ENCODE measurements around the gene OR6K2.
A peak's percentile ranks its signal among the peaks of the same experiment; 100 is the strongest.

Gene OR6K2

DNA sequence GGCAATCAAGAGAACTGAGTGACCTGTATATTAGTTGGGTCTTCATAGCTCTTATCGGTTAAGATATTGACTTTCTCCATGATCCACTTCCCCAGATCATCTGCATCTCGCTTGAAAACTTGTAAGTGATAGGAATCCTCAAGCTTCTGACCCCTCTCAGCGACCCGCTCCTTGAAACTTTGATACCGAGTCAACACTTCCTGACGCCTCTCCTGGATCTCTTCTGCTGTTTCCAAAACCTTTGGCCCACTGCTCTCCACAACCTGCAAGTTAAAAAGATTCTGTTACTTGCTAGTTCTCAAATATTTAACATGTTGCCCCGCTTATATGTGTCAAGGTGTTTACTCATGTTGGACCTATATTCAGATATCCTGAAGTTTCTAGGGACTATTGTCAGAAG is 15.4 kb downstream of the OR6K2 start:
- DNase-seq, result no peak

DNA sequence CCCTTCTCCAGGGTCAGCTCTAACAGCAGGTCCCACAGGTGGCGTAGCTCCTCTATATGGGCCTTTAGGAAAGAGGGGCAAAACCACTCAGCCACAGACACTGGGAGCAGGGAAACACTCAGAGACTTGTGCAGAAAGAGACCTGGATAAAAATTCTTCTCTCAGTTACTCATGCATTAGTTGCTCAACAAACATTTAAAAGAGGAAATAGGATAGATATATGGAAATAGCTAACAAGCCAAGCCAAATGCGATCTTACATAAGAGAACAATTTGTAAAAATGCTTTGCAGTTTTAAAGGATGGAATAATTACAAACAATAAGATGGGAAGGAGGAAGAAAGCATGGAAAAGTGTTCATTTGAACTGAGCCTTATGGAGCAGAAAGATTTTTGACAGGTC is 18.8 kb downstream of the OR6K2 start:
- DNase-seq, result peak; percentile 50 to 57

DNA sequence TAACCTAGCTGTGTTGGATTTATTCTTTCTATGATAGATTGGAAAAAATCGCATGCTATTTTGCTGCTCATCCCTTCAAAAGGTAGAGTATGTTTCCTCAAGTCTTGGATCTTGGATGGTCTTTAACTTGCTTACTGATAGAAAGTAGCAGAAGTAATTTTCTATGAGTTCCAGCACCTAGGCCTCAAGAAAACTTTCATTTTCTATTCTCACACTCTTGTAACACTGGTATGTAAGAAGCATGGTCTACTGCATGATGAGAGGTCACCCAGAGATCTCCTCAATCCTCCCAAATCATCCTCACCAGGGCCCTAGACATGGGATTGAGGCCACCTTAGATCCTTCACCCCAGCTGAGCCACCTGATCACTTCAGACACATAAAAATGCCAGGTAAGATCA is 21.2 kb downstream of the OR6K2 start:
- no peak for DNase-seq

DNA sequence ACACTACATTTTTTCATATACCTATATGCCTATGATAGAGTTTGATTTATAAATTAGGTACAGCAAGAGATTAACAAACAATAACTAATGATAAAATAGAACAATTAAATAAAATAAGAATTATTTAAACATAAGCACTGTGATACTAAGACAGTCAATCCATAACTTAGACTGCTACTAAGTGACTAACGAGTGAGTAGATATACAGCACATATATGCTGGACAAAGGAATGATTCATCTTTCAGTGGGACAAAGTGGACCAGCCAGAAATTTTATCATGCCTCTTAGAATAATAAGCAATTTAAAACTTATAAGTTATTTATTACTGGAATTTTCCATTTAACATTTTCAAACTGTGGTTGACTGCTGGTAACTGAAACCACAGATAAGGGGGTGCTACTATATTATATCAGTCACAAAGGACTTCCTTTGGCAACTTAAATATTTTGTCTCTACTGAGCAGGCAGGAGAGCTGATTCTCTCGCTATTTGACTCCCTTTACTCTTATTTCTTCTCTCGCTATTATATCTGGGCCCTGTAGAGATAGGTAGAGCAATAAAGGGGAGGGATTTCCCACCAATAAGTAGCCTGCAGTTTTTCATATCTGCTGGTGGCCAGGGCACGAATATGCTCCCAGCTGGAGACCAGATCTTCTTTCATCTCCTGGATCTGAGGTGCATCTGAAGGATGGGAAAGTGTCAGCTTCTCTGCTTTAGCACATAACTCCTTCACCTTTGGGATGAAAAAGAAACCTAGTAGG is 24.7 kb downstream of the OR6K2 start:
- no peak for DNase-seq

DNA sequence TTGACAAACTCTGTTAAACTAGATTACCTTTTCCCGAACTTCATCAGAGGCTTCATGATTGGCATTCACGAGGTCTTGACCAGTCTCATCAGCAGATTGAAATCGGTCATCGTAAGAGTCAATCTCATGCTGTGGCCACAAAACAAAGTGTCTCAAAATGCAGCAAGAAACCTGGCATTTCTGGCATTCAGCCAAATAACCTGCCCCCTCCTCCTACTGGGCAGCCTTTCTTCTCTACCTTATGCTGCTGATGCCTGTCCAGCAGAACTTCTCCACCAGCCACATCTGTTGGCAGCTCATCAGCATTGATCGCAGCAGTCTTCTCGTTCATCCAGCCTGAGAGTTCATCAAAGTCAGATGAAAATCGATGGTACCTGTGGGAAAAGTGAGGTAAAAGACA is 26.1 kb downstream of the OR6K2 start:
- DNase-seq, result no peak

DNA sequence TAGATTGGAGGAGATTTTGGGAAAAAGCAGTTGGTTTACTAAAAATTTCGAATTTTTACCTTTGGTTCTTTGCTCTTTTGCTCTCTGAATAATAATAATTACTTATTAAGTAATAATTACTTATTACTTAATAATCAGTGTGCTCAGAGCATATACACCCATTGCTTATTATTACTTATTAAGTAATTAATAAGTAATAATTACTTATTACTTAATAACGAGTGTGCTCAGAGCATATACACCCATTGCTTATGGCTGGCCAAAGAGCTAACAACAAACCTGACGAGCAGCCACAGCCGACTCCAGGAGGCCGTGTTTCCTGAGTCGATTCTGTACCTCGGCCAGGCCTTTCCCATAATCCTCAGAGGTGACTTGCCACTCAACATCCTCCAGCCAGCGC is 34.4 kb downstream of the OR6K2 start:
- DNase-seq, result no peak

DNA sequence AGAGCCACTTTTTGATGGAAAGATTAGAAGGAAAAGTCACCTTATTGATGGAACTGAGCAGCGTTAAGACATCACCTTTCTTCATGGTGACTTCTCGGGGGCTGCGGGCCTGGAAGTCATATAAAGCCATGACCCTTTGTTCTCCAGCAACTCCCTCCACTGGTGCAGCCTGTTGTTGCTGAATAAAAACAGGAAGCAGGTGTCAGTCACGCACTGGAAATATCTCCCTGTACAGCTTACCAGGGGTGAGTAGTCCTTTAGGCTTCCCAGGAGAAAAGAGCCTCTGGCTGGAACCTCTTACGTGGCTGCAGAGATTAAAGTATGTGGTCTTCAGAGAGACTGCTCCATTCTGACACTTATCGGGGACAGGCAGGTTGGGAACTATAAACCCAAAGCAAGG is 45.9 kb downstream of the OR6K2 start:
- peak in 1 of 2 donors; percentile 15 for DNase-seq

DNA sequence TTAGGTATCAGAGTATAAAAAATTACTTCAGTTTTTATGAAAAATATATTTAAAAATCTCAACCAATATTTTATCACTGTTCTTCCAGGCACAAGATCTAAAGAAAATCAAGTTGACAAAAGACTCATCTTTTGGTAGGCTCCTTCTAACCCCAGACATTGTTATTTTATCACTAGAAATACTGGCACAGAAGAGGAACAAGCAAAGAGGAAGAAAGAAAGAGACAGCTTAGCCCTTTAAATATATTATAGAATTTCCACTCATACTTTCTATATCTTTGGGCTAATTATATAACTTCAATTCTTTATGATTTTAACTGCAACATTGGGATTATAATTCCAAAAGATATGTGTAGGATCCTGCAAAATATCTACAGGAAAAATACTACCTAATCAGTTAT is 46.4 kb downstream of the OR6K2 start:
- DNase-seq, result peak in 1 of 2 donors; percentile 15

DNA sequence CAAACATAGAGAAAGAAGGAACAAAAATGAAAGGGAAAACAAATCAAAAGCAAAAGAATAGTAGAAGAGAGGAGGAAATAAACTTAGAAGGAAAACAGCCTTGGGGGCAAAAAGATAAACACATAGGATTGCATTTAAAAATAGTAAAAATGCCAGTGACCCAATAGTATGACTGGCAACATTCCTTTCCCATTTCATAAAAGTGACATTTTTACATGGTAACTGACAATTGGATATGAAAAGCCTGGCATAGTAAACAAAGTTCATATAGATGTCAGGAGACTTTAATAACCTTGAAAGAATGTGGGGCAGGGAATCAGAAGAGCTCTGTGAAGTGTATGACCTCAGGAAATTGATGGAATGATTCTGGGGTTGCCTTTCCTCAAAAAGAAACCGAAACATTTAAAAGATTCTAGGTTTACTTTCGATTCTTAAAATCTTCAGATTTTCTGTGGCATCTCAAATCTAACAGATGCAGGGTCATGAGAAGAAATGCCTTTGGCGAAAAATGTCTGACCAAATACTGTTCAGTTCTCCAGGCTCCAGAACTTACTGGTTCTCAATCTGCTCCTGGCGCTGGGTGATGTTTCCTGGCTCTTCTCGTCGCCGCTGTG is 47.6 kb downstream of the OR6K2 start:
- no peak for DNase-seq

Measured in inflammatory macrophage treated with lipopolysaccharide for 1 hour (primary cell).